NCI-H1417 treated with DMSO at 0.1 percent for 48 hours (cell line): Measurements from ENCODE around the gene FBXL13.
"Not testable (repeated sequence)": the region's sequence is repeated elsewhere in the genome, so short reads cannot be mapped to it uniquely, and the experiment has no call there.

Source experiments
- DNase-seq: peaks from one replicate; lab custom pipeline; 2025; lab: John Stamatoyannopoulos, UW

Gene FBXL13

GRCh38 chr7:102935450-102936115 is 139.0 kb downstream of the FBXL13 start:
- no peak for DNase-seq

- DNase-seq: no peak
Measured at GRCh38 chr7:102934701-102935100, 139.9 kb downstream of the FBXL13 start.

GRCh38 chr7:102934239-102934638 is 140.4 kb downstream of the FBXL13 start:
- no peak for DNase-seq

GRCh38 chr7:102933763-102934162 is 140.8 kb downstream of the FBXL13 start:
- DNase-seq: no peak

- no peak for DNase-seq
Measured at GRCh38 chr7:102931757-102932156, 142.8 kb downstream of the FBXL13 start.

- no peak for DNase-seq
Measured at GRCh38 chr7:102927312-102927933, 147.2 kb downstream of the FBXL13 start.

- no peak for DNase-seq
Measured at GRCh38 chr7:102926783-102927140, 147.8 kb downstream of the FBXL13 start.

- no peak for DNase-seq
Measured at GRCh38 chr7:102925976-102926782, 148.4 kb downstream of the FBXL13 start.

DNA sequence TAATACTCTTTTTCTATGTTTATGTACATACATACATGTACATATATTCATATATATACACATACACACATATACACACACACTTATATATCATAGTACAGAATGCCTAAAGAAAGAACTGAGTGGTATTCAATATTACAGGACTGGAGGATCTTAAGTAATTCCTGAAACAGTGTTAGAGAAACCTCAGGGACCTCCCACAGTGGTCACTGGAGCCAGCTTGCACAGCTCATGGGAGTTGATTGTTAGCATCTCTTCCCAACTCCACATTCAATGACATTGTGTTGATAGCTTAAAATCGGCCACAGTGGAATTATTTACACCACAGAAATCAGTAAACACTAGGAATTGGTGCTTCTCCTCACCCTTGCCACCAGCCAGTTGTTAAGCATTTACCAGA is 155.8 kb downstream of the FBXL13 start:
- DNase-seq: no peak

DNA sequence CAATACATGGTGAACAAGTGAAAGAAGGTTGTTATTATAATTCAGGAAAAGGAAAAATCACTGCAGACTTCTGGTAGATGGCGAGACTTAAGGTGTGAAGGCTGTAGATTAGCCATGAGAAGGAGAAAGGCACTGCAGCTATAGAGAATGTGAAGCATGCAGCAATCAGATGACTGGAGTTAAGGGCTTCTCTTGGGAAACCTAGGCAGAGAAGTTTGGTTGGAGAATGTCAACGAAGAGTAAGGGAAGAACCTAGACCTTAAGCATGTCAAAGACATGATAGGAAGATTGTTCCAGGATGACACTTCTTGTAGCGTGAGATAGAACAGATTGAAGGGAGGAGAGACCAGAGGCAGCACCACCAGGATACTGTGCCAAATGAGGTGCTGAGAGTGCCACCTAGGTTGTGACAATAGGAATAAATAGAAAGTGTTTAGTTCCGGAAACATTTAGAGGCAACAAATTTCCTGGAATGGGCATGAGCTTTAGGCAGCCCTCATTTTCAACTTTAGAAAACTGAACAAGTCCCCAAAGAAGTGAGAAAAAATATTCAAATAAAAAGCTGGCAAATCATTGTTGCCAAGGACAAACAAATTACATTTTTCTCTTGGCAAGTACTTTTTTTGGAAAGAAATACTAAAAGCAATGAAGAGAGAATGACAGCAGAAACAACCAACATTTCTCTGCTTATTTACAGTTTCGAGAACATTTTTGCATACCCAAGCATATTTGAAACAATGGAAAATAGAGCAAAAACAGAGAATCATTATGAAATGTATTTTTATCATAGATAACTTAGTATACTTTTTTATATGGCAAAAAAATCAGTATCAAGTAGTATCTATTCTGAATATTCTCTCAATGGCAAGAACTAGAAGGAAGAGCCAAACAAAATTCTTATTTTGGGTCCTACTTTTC is 156.9 kb downstream of the FBXL13 start:
- no peak for DNase-seq

- DNase-seq: no peak
Measured at GRCh38 chr7:102916881-102917280, 157.7 kb downstream of the FBXL13 start.

DNA sequence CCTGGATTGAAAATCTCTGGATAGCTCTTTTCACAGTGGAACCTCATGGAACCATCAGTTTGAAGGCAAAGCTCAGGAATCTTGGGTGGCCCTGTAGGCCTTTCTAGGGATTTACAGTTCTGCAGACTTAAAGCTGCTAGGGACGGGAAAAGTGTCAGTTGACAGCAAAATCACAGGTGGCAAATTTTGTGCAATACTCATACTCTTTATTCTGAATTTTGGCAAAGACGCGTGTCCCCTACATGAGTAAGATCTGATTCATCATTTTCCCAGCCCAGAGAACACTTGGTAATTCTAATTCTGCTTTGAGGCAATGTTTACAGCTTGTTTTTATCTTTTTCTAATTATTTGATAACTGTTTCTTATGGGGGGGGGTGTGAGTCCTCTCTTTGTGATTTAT is 158.2 kb downstream of the FBXL13 start:
- DNase-seq: no peak

- DNase-seq: no peak
Measured at GRCh38 chr7:102914585-102914984, 160.0 kb downstream of the FBXL13 start.

GRCh38 chr7:102913826-102914225 is 160.8 kb downstream of the FBXL13 start:
- no peak for DNase-seq

DNA sequence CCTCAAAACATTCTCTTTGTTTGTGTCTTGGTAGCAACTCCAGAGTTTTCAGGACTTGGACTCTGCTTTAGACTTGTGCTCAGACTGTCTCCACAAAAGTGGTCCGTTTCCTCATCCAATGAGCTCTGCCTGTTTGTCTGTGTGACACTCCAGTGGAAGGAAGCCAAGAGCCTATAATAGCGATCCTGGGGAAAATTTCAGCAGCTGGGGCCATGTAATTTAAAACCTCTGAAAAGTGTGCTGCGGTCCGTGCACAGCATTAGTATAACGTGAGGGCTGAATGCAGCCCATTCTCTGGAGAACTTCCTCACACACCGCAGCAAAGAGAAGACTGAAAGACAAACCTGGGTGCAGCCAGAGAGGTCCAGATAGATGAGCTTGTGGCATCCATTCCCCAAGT is 161.9 kb downstream of the FBXL13 start, which contains the start of gene LRRC17:
LRRC17 (plus strand) TSS at position 259 of the 400 bp plus-strand sequence. CDS start 20,914 bp downstream, outside the sequence.
- DNase-seq: no peak

DNA sequence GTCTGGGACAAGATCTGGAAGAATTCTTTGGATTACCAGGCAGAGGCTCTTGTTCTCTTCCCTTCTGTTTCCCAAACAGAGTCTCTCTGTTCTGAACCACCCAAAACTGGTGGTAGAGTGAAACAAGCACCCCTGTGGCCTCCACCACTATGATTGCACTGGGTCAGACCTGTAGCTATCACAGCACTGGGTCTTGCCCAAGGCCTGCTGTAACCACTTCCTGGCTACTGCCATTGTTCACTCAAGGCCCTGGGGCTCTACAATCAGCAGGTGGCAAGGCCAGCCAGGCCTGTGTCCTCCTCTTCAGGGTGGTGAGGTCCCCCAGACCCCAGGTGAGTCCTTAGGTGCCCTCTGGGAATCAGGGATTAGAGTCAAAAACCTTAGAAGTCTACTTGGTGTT is 165.9 kb downstream of the FBXL13 start:
- no peak for DNase-seq

DNA sequence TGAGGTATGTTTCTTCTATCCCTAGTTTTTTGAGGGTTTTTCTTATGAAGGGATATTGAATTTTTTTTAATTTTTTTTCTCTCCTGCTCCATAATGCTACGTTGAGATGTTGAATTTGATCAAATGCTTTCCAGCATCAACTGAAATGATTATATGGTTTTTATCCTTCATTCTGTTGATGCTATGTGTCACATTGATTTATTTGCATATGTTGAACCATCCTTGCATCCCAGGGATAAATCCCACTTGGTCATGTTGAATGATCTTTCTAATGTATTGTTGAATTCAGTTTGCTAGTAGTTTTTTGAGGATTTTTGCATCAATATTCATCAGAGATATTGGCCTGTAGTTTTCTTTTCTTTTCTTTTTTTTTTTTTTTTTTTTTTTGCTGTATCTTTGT is 171.0 kb downstream of the FBXL13 start:
- not testable (repeated sequence) for DNase-seq

DNA sequence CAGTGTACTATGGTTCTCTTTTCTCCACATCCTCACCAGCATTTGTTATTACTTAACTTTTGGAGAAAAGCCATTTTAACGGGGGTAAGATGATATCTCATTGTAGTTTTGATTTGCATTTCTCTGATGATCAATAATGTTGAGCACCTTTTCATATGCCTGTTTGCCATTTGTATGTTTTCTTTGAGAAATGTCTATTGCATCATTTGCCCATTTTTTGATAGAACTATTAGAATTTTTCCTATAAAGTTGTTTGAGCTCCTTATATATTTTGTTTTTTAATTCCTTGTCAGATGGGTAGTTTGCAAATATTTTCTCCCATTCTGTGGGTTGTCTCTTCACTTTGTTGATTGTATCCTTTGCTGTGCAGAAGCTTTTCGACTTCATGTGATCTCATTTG is 172.5 kb downstream of the FBXL13 start:
- not testable (repeated sequence) for DNase-seq

GRCh38 chr7:102898532-102898859 is 176.1 kb downstream of the FBXL13 start:
- DNase-seq: no peak

DNA sequence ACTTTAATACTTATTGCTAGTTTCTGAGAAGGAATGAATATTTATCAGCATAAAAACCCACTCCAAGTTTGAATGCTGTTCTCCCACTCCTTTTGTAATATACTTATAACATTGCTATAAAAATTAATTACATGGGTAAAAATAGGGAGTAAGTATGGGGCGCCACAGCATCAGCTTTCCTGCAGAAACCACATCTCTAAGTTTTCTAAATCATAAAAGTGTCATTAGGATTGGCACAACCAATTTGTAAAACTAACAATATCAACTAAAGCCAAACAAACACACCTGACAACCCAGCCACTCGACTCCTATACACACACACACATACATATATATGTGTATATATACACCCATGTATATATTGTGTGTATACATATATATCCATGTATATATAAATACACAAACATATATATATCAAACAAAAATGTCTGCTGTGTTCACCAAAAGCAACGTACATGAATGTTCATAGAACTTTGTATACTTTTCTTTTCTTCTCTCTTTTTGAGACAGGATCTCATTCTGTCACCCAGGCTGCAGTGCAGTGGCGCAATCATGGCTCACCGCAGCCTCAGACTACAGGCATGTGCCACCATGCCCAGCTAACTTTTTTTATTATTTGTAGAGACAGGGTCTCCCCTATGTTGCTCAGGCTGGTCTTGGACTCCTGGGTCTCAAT is 176.6 kb downstream of the FBXL13 start:
- no peak for DNase-seq

- no peak for DNase-seq
Measured at GRCh38 chr7:102897211-102897631, 177.4 kb downstream of the FBXL13 start.
